Left colon (tissue), 2 donors: Measurements from ENCODE around the gene ARHGAP26. TPM values are rescaled to one million over a fixed set of nuclear protein-coding genes. Genes with fewer than 3 reads are reported as not detected.

Experiments
- ATAC-seq: fragments of 200-7000 bp; cut with Tn5 transposase; one replicate; pipeline ENCODE4 v1.9.1; 2020; ENCODE audit warnings: mild to moderate bottlenecking, moderate library complexity
- DNase-seq, 2 donors: peaks; one replicate each; pipeline ENCODE4 v3.0.0-alpha.2; 2020
- intact Hi-C, 2 donors: fragments of 100-400 bp; cut with DNase I in 1 of 2; cut with micrococcal nuclease in 1 of 2; formaldehyde crosslinking; loops; one replicate each; pipeline versions ENCODE4 v1.11.2 to v1.14.0; 2022; cut with DNase I, micrococcal nuclease
- total RNA-seq, 2 donors: library from RNA; stranded (reverse); fragmentation: NEBNext Ultra II Directional; extraction: Animal tissue kit (Norgen Biotek cat#: 25700); gene quantifications; one replicate each; pipeline ENCODE4 v1.2.1, GENCODE V29; 2021
- donor health status: DM: no; HTN: no; CAD: no.
- donor health status: DM: yes; HTN: yes; CAD: no.

Gene ARHGAP26
- total RNA-seq, 2 donors from 2014 or later = 71.6 to 85.1 TPM

GRCh38 chr5:142803428-142804125, 33.4 kb downstream of the ARHGAP26 start:
- ATAC-seq (no peak), DNase-seq (no peak)
- intact Hi-C loops = no loop called here

GRCh38 chr5:142805339-142805738, 35.2 kb downstream of the ARHGAP26 start:
- intact Hi-C loops = no loop called here
- no peak for DNase-seq
- ATAC-seq = no peak

- no peak for ATAC-seq
- DNase-seq = no peak
- intact Hi-C loops = no loop called here
Observed at GRCh38 chr5:142806841-142807267, 36.7 kb downstream of the ARHGAP26 start.

GRCh38 chr5:142807372-142807911, 37.3 kb downstream of the ARHGAP26 start:
- ATAC-seq = peak; percentile 23
- intact Hi-C loops = no loop called here
- DNase-seq = no peak

GRCh38 chr5:142808878-142809598, 38.9 kb downstream of the ARHGAP26 start:
- intact Hi-C loops = no loop called here
- peak; percentile 61 for ATAC-seq
- DNase-seq = no peak

- DNase-seq (no peak), ATAC-seq (no peak)
- intact Hi-C loops = no loop called here
Observed at GRCh38 chr5:142810081-142810480, 39.9 kb downstream of the ARHGAP26 start.

GRCh38 chr5:142810743-142811290, 40.6 kb downstream of the ARHGAP26 start:
- ATAC-seq (no peak), DNase-seq (no peak)
- intact Hi-C loops = no loop called here

- intact Hi-C loops = no loop called here
- DNase-seq = no peak
- ATAC-seq = no peak
Observed at GRCh38 chr5:142811866-142812557, 41.8 kb downstream of the ARHGAP26 start.

- intact Hi-C loops = no loop called here
- ATAC-seq (no peak), DNase-seq (no peak)
Observed at GRCh38 chr5:142813220-142813619, 43.0 kb downstream of the ARHGAP26 start.

- intact Hi-C loops = no loop called here
- no peak for DNase-seq
- peak; percentile 41 for ATAC-seq
Observed at GRCh38 chr5:142814122-142814521, 43.9 kb downstream of the ARHGAP26 start.

GRCh38 chr5:142815469-142815868, 45.3 kb downstream of the ARHGAP26 start:
- DNase-seq (no peak), ATAC-seq (no peak)
- intact Hi-C loops = no loop called here

- intact Hi-C loops = no loop called here
- DNase-seq = peak; percentile 71 to 74
- no peak for ATAC-seq
Observed at GRCh38 chr5:142816531-142817430, 46.6 kb downstream of the ARHGAP26 start.

GRCh38 chr5:142817949-142818431, 47.8 kb downstream of the ARHGAP26 start:
- intact Hi-C loops = no loop called here
- ATAC-seq (peak; percentile 53), DNase-seq (peak; percentile 81 to 89)

- ATAC-seq (peak; percentile 39), DNase-seq (peak in 1 of 2 donors; percentile 67)
- intact Hi-C loops = no loop called here
Observed at GRCh38 chr5:142819292-142819691, 49.1 kb downstream of the ARHGAP26 start.

GRCh38 chr5:142819825-142820224, 49.6 kb downstream of the ARHGAP26 start:
- ATAC-seq = no peak
- intact Hi-C loops = no loop called here
- no peak for DNase-seq

GRCh38 chr5:142820447-142820846, 50.3 kb downstream of the ARHGAP26 start:
- ATAC-seq (peak; percentile 62), DNase-seq (peak; percentile 66 to 83)
- intact Hi-C loops = no loop called here

GRCh38 chr5:142821034-142821732, 51.0 kb downstream of the ARHGAP26 start:
- intact Hi-C loops = no loop called here
- ATAC-seq = no peak
- DNase-seq = no peak
